ENCODE measurements around the gene PHLPP1.

The PHLPP1 gene

DNA sequence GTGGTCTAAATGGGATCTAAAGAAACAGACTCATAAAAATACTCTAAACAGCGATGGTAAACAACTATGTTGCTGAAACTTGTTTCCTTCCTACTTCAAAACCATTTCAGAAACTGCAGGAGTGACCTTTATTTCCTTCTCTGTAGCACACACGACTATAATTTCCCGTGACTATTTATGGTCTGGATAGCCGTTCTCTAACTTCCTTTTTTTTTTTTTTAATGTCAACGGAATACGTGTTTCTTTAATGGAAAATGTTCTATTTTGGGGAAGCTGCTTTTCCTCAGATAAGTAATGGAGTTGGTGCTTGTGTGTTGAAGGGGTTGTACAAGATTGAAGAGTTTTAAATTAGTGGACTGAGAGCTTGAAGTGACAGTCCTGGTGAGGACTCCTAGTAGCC, 224.1 kb downstream of the PHLPP1 start:
- Histone ChIP-seq H3K27ac (ENCODE audit: low read length) (peak overlapping the region; percentile 11), H3K4me1 (ENCODE audit: control insufficient read depth, insufficient read depth, low read length) (no peaks in the 10 kb centered on the region)

GRCh38 chr18:62939926-62940325, 224.6 kb downstream of the PHLPP1 start:
- Histone ChIP-seq H3K4me1 (ENCODE audit: control insufficient read depth, insufficient read depth, low read length) (no peaks in the 10 kb centered on the region), H3K9ac (ENCODE audit: low read length in 2 of 2) (no peak overlapping the region)

More for the DNA sequence above, 224.1 kb downstream of the PHLPP1 start:
- H3K27me3 ChIP-seq (ENCODE audit: control insufficient read depth in 1 of 2, insufficient read depth in 2 of 2, low read length in 2 of 2) = no peaks in the 10 kb centered on the region
- no peak overlapping the region for H3K9ac ChIP-seq (ENCODE audit: low read length in 2 of 2)
- no peaks in the 10 kb centered on the region for H3K9me3 ChIP-seq (ENCODE audit: control insufficient read depth in 2 of 2, low read length in 2 of 2)
- peak overlapping the region in 1 of 2 donors; percentile 31 for H3K4me3 ChIP-seq (ENCODE audit: low read length in 2 of 2)
- H3K36me3 ChIP-seq (ENCODE audit: control insufficient read depth in 2 of 2, insufficient read depth in 2 of 2, low read length in 2 of 2) = no peaks in the 10 kb centered on the region

GRCh38 chr18:62942578-62942977, 227.2 kb downstream of the PHLPP1 start:
- Histone ChIP-seq H3K9me3 (ENCODE audit: control insufficient read depth in 2 of 2, low read length in 2 of 2) (no peaks in the 10 kb centered on the region), H3K27me3 (ENCODE audit: control insufficient read depth in 1 of 2, insufficient read depth in 2 of 2, low read length in 2 of 2) (no peaks in the 10 kb centered on the region), H3K27ac (ENCODE audit: low read length) (no peak overlapping the region), H3K36me3 (ENCODE audit: control insufficient read depth in 2 of 2, insufficient read depth in 2 of 2, low read length in 2 of 2) (peaks cover 7% of the 10 kb centered on the region in 2 donors), H3K9ac (ENCODE audit: low read length in 2 of 2) (no peak overlapping the region), H3K4me1 (ENCODE audit: control insufficient read depth, insufficient read depth, low read length) (no peaks in the 10 kb centered on the region), H3K4me3 (ENCODE audit: low read length in 2 of 2) (no peak overlapping the region)

More at GRCh38 chr18:62939926-62940325, 224.6 kb downstream of the PHLPP1 start:
- Histone ChIP-seq H3K27ac (ENCODE audit: low read length) (peak overlapping the region; percentile 11), H3K4me3 (ENCODE audit: low read length in 2 of 2) (no peak overlapping the region), H3K9me3 (ENCODE audit: control insufficient read depth in 2 of 2, low read length in 2 of 2) (no peaks in the 10 kb centered on the region), H3K27me3 (ENCODE audit: control insufficient read depth in 1 of 2, insufficient read depth in 2 of 2, low read length in 2 of 2) (no peaks in the 10 kb centered on the region), H3K36me3 (ENCODE audit: control insufficient read depth in 2 of 2, insufficient read depth in 2 of 2, low read length in 2 of 2) (no peaks in the 10 kb centered on the region)

- Histone ChIP-seq H3K36me3 (ENCODE audit: control insufficient read depth in 2 of 2, insufficient read depth in 2 of 2, low read length in 2 of 2) (peaks cover 7% of the 10 kb centered on the region in 2 donors), H3K27ac (ENCODE audit: low read length) (no peak overlapping the region), H3K9ac (ENCODE audit: low read length in 2 of 2) (no peak overlapping the region), H3K4me1 (ENCODE audit: control insufficient read depth, insufficient read depth, low read length) (no peaks in the 10 kb centered on the region), H3K9me3 (ENCODE audit: control insufficient read depth in 2 of 2, low read length in 2 of 2) (no peaks in the 10 kb centered on the region), H3K27me3 (ENCODE audit: control insufficient read depth in 1 of 2, insufficient read depth in 2 of 2, low read length in 2 of 2) (no peaks in the 10 kb centered on the region), H3K4me3 (ENCODE audit: low read length in 2 of 2) (no peak overlapping the region)
Observed at GRCh38 chr18:62944454-62944853, 229.1 kb downstream of the PHLPP1 start.

GRCh38 chr18:62948788-62949187, 233.4 kb downstream of the PHLPP1 start:
- H3K9me3 ChIP-seq (ENCODE audit: control insufficient read depth in 2 of 2, low read length in 2 of 2) = no peaks in the 10 kb centered on the region
- no peak overlapping the region for H3K27ac ChIP-seq (ENCODE audit: low read length)
- no peaks in the 10 kb centered on the region for H3K4me1 ChIP-seq (ENCODE audit: control insufficient read depth, insufficient read depth, low read length)
- H3K36me3 ChIP-seq (ENCODE audit: control insufficient read depth in 2 of 2, insufficient read depth in 2 of 2, low read length in 2 of 2) = peaks cover 7% of the 10 kb centered on the region in 2 donors
- no peak overlapping the region for H3K9ac ChIP-seq (ENCODE audit: low read length in 2 of 2)
- H3K27me3 ChIP-seq (ENCODE audit: control insufficient read depth in 1 of 2, insufficient read depth in 2 of 2, low read length in 2 of 2) = no peaks in the 10 kb centered on the region
- no peak overlapping the region for H3K4me3 ChIP-seq (ENCODE audit: low read length in 2 of 2)

DNA sequence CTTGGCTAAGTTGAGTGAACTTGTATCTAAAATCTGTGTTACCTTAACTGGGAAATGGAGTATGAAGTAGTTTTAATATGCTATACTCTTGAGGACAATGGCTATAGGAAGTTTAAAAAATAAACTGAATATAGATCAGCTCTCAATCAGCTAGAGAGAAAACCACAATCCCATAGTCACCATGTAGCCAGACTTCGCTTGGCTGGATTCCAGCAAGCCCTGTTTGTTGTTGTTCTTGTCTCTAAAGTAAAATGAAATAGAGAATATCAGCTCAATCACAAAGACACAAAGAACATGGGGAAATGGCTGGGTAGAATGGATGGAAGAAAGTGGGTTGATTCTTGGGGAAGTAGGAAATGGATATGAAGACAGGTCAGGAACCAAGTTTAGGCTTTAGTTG, 234.9 kb downstream of the PHLPP1 start:
- no peak overlapping the region for H3K27ac ChIP-seq (ENCODE audit: low read length)

GRCh38 chr18:62952807-62953206, 237.5 kb downstream of the PHLPP1 start:
- Histone ChIP-seq H3K9ac (ENCODE audit: low read length in 2 of 2) (no peak overlapping the region), H3K27ac (ENCODE audit: low read length) (no peak overlapping the region)

More for the DNA sequence above, 234.9 kb downstream of the PHLPP1 start:
- Histone ChIP-seq H3K27me3 (ENCODE audit: control insufficient read depth in 1 of 2, insufficient read depth in 2 of 2, low read length in 2 of 2) (no peaks in the 10 kb centered on the region), H3K4me3 (ENCODE audit: low read length in 2 of 2) (no peak overlapping the region), H3K9me3 (ENCODE audit: control insufficient read depth in 2 of 2, low read length in 2 of 2) (no peaks in the 10 kb centered on the region), H3K36me3 (ENCODE audit: control insufficient read depth in 2 of 2, insufficient read depth in 2 of 2, low read length in 2 of 2) (peaks cover 5 to 10% of the 10 kb centered on the region in 2 donors), H3K9ac (ENCODE audit: low read length in 2 of 2) (no peak overlapping the region), H3K4me1 (ENCODE audit: control insufficient read depth, insufficient read depth, low read length) (no peaks in the 10 kb centered on the region)

DNA sequence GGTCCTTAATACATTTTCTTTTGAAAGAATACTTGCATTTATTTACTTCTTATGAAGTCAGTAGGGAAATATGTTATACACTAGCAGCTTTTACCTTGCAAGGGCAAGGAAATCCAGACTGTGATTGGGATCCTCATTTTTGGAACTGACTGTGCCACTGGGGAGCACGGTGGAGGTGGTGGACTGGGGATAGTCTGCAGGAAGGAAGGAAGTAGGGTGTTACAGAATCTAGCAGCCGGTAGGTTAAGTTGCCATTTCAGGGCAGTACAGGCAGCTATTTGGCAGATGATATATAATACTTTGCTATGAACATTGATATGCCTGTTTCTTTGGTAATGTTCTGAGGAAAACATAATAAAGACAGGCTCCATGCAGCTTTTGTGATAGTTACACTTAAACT, 238.3 kb downstream of the PHLPP1 start:
- Histone ChIP-seq H3K36me3 (ENCODE audit: control insufficient read depth in 2 of 2, insufficient read depth in 2 of 2, low read length in 2 of 2) (peaks cover 0 to 4% of the 10 kb centered on the region in 2 donors), H3K9ac (ENCODE audit: low read length in 2 of 2) (no peak overlapping the region), H3K4me3 (ENCODE audit: low read length in 2 of 2) (no peak overlapping the region), H3K9me3 (ENCODE audit: control insufficient read depth in 2 of 2, low read length in 2 of 2) (no peaks in the 10 kb centered on the region), H3K27me3 (ENCODE audit: control insufficient read depth in 1 of 2, insufficient read depth in 2 of 2, low read length in 2 of 2) (no peaks in the 10 kb centered on the region), H3K27ac (ENCODE audit: low read length) (no peak overlapping the region), H3K4me1 (ENCODE audit: control insufficient read depth, insufficient read depth, low read length) (no peaks in the 10 kb centered on the region)

More at GRCh38 chr18:62952807-62953206, 237.5 kb downstream of the PHLPP1 start:
- Histone ChIP-seq H3K4me1 (ENCODE audit: control insufficient read depth, insufficient read depth, low read length) (no peaks in the 10 kb centered on the region), H3K9me3 (ENCODE audit: control insufficient read depth in 2 of 2, low read length in 2 of 2) (no peaks in the 10 kb centered on the region), H3K4me3 (ENCODE audit: low read length in 2 of 2) (no peak overlapping the region), H3K27me3 (ENCODE audit: control insufficient read depth in 1 of 2, insufficient read depth in 2 of 2, low read length in 2 of 2) (no peaks in the 10 kb centered on the region), H3K36me3 (ENCODE audit: control insufficient read depth in 2 of 2, insufficient read depth in 2 of 2, low read length in 2 of 2) (peaks cover 0 to 4% of the 10 kb centered on the region in 2 donors)

DNA sequence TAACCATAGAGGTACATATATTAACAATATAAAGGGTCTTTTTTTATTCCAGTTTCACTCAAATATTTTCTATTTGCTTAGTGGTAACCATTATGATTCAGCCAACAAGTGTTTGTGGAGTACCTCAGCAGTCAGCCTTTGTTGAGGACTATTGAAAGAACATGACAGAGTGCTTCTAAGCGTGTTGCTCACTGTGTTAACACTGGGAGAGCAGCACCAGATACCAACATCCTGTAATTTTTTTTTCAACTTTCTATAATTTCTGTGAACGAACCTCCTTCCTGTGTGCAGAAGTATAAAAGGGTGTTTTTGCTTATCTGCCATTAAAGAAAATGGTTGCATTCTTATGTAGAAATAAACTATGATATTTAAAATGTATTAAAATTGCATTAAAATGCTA, 239.0 kb downstream of the PHLPP1 start:
- Histone ChIP-seq H3K27ac (ENCODE audit: low read length) (no peak overlapping the region), H3K4me3 (ENCODE audit: low read length in 2 of 2) (no peak overlapping the region), H3K36me3 (ENCODE audit: control insufficient read depth in 2 of 2, insufficient read depth in 2 of 2, low read length in 2 of 2) (peaks cover 0 to 4% of the 10 kb centered on the region in 2 donors), H3K27me3 (ENCODE audit: control insufficient read depth in 1 of 2, insufficient read depth in 2 of 2, low read length in 2 of 2) (no peaks in the 10 kb centered on the region), H3K4me1 (ENCODE audit: control insufficient read depth, insufficient read depth, low read length) (no peaks in the 10 kb centered on the region), H3K9me3 (ENCODE audit: control insufficient read depth in 2 of 2, low read length in 2 of 2) (no peaks in the 10 kb centered on the region), H3K9ac (ENCODE audit: low read length in 2 of 2) (no peak overlapping the region)

GRCh38 chr18:62957885-62958472, 242.6 kb downstream of the PHLPP1 start:
- Histone ChIP-seq H3K27me3 (ENCODE audit: control insufficient read depth in 1 of 2, insufficient read depth in 2 of 2, low read length in 2 of 2) (no peaks in the 10 kb centered on the region), H3K9me3 (ENCODE audit: control insufficient read depth in 2 of 2, low read length in 2 of 2) (no peaks in the 10 kb centered on the region), H3K27ac (ENCODE audit: low read length) (no peak overlapping the region), H3K4me3 (ENCODE audit: low read length in 2 of 2) (no peak overlapping the region), H3K9ac (ENCODE audit: low read length in 2 of 2) (no peak overlapping the region), H3K36me3 (ENCODE audit: control insufficient read depth in 2 of 2, insufficient read depth in 2 of 2, low read length in 2 of 2) (peaks cover 0 to 4% of the 10 kb centered on the region in 2 donors), H3K4me1 (ENCODE audit: control insufficient read depth, insufficient read depth, low read length) (no peaks in the 10 kb centered on the region)

DNA sequence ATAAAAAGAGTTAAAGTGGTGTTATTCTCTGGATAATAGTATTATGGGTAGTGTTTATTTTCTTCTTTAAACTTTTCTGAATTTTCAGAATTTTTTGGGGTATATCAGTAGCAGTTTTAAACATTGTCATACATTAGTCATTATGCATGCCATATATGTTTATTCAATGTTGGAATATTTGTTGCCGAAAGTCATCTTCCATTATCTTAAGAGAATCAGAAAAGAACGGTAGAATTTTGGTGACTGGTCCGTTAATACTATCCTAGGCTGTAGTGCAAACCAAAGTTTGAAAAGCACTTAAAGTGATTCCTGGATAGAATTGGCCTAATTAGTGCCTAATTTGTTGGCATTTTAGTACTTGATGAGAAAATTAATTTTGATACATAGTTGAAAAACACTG, 244.1 kb downstream of the PHLPP1 start:
- Histone ChIP-seq H3K9me3 (ENCODE audit: control insufficient read depth in 2 of 2, low read length in 2 of 2) (no peaks in the 10 kb centered on the region), H3K9ac (ENCODE audit: low read length in 2 of 2) (no peak overlapping the region), H3K4me3 (ENCODE audit: low read length in 2 of 2) (no peak overlapping the region), H3K27ac (ENCODE audit: low read length) (no peak overlapping the region), H3K27me3 (ENCODE audit: control insufficient read depth in 1 of 2, insufficient read depth in 2 of 2, low read length in 2 of 2) (no peaks in the 10 kb centered on the region), H3K4me1 (ENCODE audit: control insufficient read depth, insufficient read depth, low read length) (no peaks in the 10 kb centered on the region), H3K36me3 (ENCODE audit: control insufficient read depth in 2 of 2, insufficient read depth in 2 of 2, low read length in 2 of 2) (peaks cover 9% of the 10 kb centered on the region in 2 donors)
